ENCODE data around the gene BACH2.
"Not testable (repeated sequence)": the region's sequence is repeated elsewhere in the genome, so short reads cannot be mapped to it uniquely, and the experiment has no call there.

BACH2 gene

DNA sequence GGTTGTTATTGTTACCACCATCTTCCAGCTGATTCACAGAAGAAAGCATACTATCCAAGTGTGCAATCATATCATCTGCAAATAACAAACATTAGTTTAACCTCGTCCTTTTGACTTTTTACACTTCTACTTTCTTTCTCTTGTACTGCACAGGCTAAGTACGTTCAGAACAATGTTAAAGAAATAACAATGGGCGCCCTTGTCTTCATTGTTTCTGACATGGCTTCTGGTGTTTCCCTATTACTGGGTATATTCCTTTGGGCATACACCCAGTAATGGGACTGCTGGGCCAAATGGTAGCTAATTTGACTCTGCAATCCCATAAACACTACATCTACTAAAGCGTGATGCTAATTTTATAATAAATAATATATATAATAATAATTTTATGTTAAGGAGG, 255.7 kb downstream of the BACH2 start:
- DNase-seq (ENCODE audit: low read depth) = no peak
- H3K4me3 ChIP-seq (ENCODE audit: control insufficient read depth, low read depth, low read length) = no peak overlapping the region
- TF ChIP-seq, protein P1, sequence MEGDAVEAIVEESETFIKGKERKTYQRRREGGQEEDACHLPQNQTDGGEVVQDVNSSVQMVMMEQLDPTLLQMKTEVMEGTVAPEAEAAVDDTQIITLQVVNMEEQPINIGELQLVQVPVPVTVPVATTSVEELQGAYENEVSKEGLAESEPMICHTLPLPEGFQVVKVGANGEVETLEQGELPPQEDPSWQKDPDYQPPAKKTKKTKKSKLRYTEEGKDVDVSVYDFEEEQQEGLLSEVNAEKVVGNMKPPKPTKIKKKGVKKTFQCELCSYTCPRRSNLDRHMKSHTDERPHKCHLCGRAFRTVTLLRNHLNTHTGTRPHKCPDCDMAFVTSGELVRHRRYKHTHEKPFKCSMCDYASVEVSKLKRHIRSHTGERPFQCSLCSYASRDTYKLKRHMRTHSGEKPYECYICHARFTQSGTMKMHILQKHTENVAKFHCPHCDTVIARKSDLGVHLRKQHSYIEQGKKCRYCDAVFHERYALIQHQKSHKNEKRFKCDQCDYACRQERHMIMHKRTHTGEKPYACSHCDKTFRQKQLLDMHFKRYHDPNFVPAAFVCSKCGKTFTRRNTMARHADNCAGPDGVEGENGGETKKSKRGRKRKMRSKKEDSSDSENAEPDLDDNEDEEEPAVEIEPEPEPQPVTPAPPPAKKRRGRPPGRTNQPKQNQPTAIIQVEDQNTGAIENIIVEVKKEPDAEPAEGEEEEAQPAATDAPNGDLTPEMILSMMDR (IDR thresholded peaks at IDR 0.05; ENCODE audit: control insufficient read depth, insufficient read depth, low read depth, low read length, missing control alignments) = no peak

DNA sequence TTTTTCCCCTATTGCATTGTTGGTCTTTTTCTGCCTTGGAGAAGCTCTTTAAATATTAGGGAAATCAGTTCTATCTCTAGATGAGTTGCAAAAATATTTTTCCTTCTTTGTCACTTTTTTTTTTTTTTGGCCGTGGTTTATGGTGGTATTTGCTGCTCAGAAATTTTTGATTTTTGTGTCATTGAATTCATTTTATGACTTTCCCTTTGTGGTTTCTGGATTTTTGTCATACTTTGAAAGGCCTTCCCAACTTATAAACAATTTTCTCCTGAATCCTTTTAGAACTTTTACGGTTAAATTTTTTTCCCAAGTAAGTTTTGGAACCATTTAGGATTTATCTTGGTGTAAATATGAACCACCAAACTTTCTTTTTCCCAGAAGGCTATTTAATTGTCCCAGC, 256.7 kb downstream of the BACH2 start:
- DNase-seq (ENCODE audit: low read depth) = peak; percentile 57
- H3K4me3 ChIP-seq (ENCODE audit: control insufficient read depth, low read depth, low read length) = no peak overlapping the region
- TF ChIP-seq, protein P1 (IDR thresholded peaks at IDR 0.05; ENCODE audit: control insufficient read depth, insufficient read depth, low read depth, low read length, missing control alignments) = no peak

DNA sequence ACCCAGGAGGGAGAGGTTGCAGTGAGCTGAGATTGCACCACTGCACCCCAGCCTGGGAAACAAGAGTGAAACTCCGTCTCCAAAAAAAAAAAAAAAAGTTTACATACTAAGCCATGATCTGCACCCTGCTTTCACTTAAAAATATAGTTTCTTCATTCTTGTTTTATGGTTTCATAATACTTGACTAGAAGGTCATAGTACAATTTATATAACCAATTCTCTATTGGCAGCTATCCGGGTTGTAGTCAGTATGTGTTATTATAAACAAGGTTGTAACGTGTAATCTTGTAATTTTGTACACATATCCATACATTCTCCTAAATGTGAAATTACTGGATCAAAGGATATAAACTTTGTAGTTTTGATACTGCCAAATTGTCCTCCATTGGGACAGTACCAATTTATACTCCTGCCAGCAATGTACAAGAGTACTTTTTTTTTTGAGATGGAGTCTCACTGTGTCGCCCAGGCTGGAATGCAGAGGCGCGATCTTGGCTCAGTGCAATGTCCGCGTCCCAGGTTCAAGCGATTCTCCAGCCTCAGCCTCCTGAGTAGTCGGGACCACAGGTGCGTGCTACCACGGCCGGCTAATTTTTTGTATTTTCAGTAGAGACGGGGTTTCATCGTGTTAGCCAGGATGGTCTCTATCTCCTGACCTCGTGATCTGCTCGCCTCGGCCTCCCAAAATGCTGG, 257.5 kb downstream of the BACH2 start:
- TF ChIP-seq, protein P1 (IDR thresholded peaks at IDR 0.05; ENCODE audit: control insufficient read depth, insufficient read depth, low read depth, low read length, missing control alignments) = no peak
- no peak for DNase-seq (ENCODE audit: low read depth)
- H3K4me3 ChIP-seq (ENCODE audit: control insufficient read depth, low read depth, low read length) = no peak overlapping the region

DNA sequence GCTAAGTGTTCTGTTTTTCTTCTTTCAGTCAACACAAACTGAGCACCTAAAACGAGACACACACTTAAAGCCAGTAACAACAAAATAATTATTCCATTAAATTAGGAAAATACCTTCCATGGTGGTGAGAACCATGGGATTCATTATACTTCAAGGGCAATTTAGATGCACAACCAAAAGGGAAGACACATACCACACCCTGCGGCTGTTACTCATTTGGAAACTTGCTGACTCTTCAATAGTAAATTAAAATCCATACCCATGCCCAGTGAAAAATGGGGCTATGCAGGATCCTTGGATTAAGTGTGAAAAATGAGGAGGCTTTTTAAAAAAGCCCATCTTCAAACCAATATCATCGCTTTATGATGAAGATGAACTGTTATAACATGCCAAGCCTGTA, 259.7 kb downstream of the BACH2 start:
- TF ChIP-seq, protein P1 (IDR thresholded peaks at IDR 0.05; ENCODE audit: control insufficient read depth, insufficient read depth, low read depth, low read length, missing control alignments) = no peak
- no peak for DNase-seq (ENCODE audit: low read depth)

DNA sequence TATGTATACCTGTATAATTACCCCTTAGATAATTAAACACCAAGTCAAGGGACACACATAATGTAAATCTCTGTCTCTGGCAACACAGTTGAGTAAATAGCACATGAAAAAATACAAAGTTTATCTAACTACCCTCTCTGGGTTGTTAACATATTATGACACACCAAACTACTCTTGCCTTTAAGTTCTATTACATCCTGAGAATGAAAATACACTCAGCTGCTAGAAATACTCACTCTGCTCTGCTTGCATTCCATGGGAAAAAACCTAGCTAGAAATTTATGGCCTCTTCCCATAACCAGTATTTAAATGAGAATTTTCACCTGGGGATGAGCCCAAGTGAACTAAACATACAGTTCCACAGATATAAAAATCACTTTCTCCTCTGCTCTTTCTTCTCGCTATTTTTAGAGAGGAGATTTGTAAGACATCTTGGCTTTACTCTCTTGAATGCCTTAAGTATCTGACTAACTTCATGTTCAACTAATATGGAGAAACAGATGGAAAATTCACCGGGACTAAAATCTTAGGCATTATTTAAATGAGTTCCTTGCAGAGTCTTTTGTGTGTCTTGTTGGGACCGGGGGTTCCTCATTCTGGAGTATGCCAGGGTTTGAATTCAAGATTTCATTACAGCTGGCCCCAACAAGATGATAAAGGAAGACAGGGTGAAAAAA, 261.5 kb downstream of the BACH2 start:
- TF ChIP-seq, protein P1 (IDR thresholded peaks at IDR 0.05; ENCODE audit: control insufficient read depth, insufficient read depth, low read depth, low read length, missing control alignments) = no peak
- DNase-seq (ENCODE audit: low read depth) = no peak
- no peak overlapping the region for H3K4me3 ChIP-seq (ENCODE audit: control insufficient read depth, low read depth, low read length)

More for the DNA sequence above, 259.7 kb downstream of the BACH2 start:
- H3K4me3 ChIP-seq (ENCODE audit: control insufficient read depth, low read depth, low read length) = no peak overlapping the region

DNA sequence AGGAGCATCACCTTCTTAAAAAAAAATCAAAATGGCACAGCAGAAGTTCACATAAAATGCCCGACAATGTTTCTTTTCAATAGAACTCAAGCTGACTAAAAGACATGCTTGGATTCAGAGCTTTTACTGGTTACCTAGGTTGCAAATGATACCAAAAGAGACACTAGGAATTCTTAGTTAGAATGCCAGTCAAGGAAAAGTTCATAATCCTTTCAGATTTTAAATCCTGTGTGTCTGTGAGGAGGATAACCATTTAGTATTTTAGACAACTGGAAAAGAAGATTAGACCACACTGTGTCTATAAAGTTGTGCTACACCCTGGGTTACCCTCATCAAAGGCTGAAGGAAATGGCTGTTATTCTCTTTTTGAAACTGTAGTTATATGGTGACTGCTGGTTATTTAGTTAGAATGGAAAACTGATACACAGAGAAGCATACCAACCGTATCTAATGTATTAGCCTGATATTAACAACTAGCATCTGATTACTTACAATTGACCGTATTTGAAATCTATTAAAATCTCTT, 262.8 kb downstream of the BACH2 start:
- no peak for DNase-seq (ENCODE audit: low read depth)
- H3K4me3 ChIP-seq (ENCODE audit: control insufficient read depth, low read depth, low read length) = no peak overlapping the region
- TF ChIP-seq, protein P1 (IDR thresholded peaks at IDR 0.05; ENCODE audit: control insufficient read depth, insufficient read depth, low read depth, low read length, missing control alignments) = no peak

DNA sequence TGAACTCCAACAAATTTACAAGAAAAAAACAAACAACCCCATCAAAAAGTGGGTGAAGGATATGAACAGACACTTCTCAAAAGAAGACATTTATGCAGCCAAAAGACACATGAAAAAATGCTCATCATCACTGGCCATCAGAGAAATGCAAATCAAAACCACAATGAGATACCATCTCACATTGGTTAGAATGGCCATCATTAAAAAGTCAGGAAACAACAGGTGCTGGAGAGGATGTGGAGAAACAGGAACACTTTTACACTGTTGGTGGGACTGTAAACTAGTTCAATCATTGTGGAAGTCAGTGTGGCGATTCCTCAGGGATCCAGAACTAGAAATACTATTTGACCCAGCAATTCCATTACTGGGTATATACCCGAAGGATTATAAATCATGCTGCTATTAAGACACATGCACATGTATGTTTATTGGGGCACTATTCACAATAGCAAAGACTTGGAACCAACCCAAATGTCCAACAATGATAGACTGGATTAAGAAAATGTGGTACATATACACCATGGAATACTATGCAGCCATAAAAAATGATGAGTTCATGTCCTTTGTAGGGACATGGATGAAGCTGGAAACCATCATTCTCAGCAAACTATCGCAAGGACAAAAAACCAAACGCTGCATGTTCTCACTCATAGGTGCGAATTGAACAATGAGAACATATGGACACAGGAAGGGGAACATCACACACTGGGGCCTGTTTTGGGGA, 264.0 kb downstream of the BACH2 start:
- not testable (repeated sequence) for H3K4me3 ChIP-seq (ENCODE audit: control insufficient read depth, low read depth, low read length); DNase-seq (ENCODE audit: low read depth)

All from AG09309 (cell line).